Measurements from ENCODE around the gene PLCB4.
A peak's percentile ranks its signal among the peaks of the same experiment; 100 is the strongest.

Gene PLCB4

DNA sequence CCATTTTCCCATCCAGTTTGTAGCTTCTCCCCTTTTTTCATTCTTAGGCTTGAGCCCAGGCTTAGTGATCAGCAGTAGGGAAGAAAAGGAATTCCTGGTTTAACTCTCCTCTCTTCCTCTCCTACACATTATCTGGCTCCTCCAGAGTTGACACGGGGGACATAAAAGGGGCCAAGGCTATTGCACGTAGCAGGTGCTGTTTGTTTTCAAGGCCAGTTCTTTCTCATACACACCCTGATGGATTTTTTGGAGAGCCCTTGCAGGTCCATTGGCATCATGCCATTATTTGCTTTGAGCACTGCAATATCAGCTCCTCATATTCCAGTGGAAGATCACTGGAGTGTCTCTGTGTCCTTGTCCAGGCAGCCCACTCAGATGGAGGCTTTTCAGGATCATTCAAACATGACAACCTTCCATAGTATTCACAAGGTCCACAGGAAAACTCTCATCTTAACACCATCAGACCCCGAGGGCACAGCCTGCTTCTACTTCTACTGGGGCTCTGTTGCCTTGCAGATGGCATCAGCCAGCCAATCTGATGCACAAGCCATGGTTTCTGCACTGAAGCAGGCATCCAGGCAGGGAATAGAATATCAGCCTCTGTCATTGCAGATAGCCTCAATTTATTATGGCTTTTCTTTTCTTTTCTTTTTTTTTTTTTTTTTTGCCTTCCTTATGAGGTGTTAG is 18.8 kb downstream of the PLCB4 start:
- Histone ChIP-seq H3K4me3 (ENCODE audit: low read depth, low read length) (no peak overlapping the region), H3K9me3 (ENCODE audit: control insufficient read depth, insufficient read depth, low read depth, low read length) (no peaks in the 10 kb centered on the region), H3K4me1 (ENCODE audit: control insufficient read depth, insufficient read depth, low read length) (peaks cover 9% of the 10 kb centered on the region), H3K36me3 (ENCODE audit: control insufficient read depth in 2 of 2, insufficient read depth in 1 of 2, low read length in 2 of 2) (no peaks in the 10 kb centered on the region), H3K27ac (ENCODE audit: extremely low read depth, low read depth, low read length) (no peak overlapping the region)
- TF ChIP-seq, protein P1, sequence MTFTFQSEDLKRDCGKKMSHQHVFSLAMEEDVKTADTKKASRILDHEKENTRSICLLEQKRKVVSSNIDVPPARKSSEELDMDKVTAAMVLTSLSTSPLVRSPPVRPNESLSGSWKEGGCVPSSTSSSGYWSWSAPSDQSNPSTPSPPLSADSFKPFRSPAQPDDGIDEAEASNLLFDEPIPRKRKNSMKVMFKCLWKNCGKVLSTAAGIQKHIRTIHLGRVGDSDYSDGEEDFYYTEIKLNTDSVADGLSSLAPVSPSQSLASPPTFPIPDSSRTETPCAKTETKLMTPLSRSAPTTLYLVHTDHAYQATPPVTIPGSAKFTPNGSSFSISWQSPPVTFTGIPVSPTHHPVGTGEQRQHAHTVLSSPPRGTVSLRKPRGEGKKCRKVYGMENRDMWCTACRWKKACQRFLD (tag by site-specific recombination; IDR thresholded peaks at IDR 0.05), result no peak
- ChIA-PET CTCF (no interaction called here), POLR2A (no interaction called here)

DNA sequence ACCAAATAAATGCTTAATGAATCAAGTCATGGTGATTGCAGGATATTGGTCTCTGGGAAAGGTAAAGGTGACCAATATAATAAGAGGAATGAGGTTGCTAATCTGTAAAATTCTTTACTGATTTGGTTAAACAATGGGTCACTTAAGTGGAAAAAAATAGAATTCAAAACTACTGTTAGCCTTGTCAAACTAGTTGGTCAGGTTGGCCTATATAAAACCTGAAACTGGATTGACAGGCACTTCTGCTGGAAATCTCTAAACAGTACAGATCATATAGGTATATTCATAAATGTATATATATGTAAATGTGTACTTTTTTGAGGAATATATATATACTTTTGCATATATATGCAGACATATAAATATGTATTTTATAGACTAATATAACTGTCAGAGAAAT is 19.7 kb downstream of the PLCB4 start:
- no peak overlapping the region for H3K27ac ChIP-seq (ENCODE audit: extremely low read depth, low read depth, low read length)
- no peak overlapping the region for H3K4me3 ChIP-seq (ENCODE audit: low read depth, low read length)
- H3K4me1 ChIP-seq (ENCODE audit: control insufficient read depth, insufficient read depth, low read length), result peaks cover 8% of the 10 kb centered on the region
- no peaks in the 10 kb centered on the region for H3K9me3 ChIP-seq (ENCODE audit: control insufficient read depth, insufficient read depth, low read depth, low read length)
- TF ChIP-seq PRDM1 (tag by site-specific recombination; IDR thresholded peaks at IDR 0.05) (no peak), ZNF707 (tag by site-specific recombination; IDR thresholded peaks at IDR 0.05) (no peak)
- TF ChIP-seq, protein P2, sequence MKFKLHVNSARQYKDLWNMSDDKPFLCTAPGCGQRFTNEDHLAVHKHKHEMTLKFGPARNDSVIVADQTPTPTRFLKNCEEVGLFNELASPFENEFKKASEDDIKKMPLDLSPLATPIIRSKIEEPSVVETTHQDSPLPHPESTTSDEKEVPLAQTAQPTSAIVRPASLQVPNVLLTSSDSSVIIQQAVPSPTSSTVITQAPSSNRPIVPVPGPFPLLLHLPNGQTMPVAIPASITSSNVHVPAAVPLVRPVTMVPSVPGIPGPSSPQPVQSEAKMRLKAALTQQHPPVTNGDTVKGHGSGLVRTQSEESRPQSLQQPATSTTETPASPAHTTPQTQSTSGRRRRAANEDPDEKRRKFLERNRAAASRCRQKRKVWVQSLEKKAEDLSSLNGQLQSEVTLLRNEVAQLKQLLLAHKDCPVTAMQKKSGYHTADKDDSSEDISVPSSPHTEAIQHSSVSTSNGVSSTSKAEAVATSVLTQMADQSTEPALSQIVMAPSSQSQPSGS (tag by site-specific recombination; IDR thresholded peaks at IDR 0.05; ENCODE audit: low read depth), result 0 out of 2 replicates have a peak, but pooled peaks have one; percentile 22
- CTCF ChIA-PET, result no interaction called here
- POLR2A ChIA-PET, result no interaction called here
- H3K36me3 ChIP-seq (ENCODE audit: control insufficient read depth in 2 of 2, insufficient read depth in 1 of 2, low read length in 2 of 2), result no peaks in the 10 kb centered on the region

DNA sequence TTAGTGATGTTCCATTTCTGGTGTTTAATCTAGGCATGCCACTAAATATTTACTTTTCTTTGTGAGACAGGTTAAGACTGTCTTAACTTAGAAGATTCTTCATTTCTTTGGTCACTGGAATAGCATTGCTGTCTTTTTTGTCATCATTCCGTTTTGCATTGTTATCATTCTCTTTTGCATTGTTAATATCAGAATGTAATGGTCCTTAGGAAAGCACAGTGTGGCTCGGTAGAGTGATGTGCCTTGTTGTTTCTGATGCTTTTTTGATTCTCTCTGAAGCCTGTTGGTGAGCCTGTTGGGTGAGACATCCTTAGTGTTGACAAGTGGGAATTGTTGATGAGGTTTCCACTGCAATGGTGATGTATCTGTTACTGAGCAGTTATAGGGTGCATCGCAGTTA is 23.2 kb downstream of the PLCB4 start:
- H3K9me3 ChIP-seq (ENCODE audit: control insufficient read depth, insufficient read depth, low read depth, low read length), result no peaks in the 10 kb centered on the region
- H3K4me3 ChIP-seq (ENCODE audit: low read depth, low read length), result no peak overlapping the region
- no peak for TF ChIP-seq TCF7L2 (IDR thresholded peaks at IDR 0.05; ENCODE audit: borderline replicate concordance, low read depth, low read length)
- TF ChIP-seq KLF1 (tag by site-specific recombination; IDR thresholded peaks at IDR 0.05), result no peak
- CTCF ChIA-PET, result interaction anchor here (0.7 to 1.7 kb wide), 3 partner anchors 17 to 301 kb away, joined by 3 to 5 read pairs (median 3); no protein-coding TSS in a partner anchor
- no peak overlapping the region for H3K27ac ChIP-seq (ENCODE audit: extremely low read depth, low read depth, low read length)
- POLR2A ChIA-PET, result interaction anchor here (1.0 kb wide), 1 partner anchor 24 kb away, joined by 3 read pairs; the partner anchor contains the start of gene PLCB4
- H3K4me1 ChIP-seq (ENCODE audit: control insufficient read depth, insufficient read depth, low read length), result peaks cover 3% of the 10 kb centered on the region; the same call in 1 of the 2 replicates
- H3K36me3 ChIP-seq (ENCODE audit: control insufficient read depth in 2 of 2, insufficient read depth in 1 of 2, low read length in 2 of 2), result no peaks in the 10 kb centered on the region

DNA sequence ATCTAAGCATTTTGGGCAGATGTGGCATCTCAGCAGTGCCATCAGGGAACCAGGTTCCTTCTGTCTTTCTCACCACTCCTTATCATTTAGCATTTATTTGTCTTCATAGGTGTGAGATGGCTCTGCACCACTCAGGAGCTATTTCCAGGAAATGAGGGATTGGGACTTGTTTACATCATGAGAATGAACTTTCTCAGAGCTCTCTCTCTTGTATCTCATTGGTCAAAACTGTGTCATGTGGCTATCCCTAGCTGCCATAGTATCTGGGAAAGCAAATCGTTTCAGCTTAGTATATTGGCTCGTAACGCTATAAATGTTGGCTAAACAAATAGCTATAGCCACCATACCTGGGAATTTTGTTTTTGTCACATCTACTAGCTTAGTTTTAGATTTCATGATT is 23.8 kb downstream of the PLCB4 start:
- CTCF ChIA-PET, result interaction anchor here (0.7 to 1.7 kb wide), 3 partner anchors 18 to 301 kb away, joined by 3 to 5 read pairs (median 3); no protein-coding TSS in a partner anchor
- TF ChIP-seq, protein P3, sequence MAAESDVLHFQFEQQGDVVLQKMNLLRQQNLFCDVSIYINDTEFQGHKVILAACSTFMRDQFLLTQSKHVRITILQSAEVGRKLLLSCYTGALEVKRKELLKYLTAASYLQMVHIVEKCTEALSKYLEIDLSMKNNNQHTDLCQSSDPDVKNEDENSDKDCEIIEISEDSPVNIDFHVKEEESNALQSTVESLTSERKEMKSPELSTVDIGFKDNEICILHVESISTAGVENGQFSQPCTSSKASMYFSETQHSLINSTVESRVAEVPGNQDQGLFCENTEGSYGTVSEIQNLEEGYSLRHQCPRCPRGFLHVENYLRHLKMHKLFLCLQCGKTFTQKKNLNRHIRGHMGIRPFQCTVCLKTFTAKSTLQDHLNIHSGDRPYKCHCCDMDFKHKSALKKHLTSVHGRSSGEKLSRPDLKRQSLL (tag by site-specific recombination; IDR thresholded peaks at IDR 0.05), result no peak
- TF ChIP-seq, protein P4, sequence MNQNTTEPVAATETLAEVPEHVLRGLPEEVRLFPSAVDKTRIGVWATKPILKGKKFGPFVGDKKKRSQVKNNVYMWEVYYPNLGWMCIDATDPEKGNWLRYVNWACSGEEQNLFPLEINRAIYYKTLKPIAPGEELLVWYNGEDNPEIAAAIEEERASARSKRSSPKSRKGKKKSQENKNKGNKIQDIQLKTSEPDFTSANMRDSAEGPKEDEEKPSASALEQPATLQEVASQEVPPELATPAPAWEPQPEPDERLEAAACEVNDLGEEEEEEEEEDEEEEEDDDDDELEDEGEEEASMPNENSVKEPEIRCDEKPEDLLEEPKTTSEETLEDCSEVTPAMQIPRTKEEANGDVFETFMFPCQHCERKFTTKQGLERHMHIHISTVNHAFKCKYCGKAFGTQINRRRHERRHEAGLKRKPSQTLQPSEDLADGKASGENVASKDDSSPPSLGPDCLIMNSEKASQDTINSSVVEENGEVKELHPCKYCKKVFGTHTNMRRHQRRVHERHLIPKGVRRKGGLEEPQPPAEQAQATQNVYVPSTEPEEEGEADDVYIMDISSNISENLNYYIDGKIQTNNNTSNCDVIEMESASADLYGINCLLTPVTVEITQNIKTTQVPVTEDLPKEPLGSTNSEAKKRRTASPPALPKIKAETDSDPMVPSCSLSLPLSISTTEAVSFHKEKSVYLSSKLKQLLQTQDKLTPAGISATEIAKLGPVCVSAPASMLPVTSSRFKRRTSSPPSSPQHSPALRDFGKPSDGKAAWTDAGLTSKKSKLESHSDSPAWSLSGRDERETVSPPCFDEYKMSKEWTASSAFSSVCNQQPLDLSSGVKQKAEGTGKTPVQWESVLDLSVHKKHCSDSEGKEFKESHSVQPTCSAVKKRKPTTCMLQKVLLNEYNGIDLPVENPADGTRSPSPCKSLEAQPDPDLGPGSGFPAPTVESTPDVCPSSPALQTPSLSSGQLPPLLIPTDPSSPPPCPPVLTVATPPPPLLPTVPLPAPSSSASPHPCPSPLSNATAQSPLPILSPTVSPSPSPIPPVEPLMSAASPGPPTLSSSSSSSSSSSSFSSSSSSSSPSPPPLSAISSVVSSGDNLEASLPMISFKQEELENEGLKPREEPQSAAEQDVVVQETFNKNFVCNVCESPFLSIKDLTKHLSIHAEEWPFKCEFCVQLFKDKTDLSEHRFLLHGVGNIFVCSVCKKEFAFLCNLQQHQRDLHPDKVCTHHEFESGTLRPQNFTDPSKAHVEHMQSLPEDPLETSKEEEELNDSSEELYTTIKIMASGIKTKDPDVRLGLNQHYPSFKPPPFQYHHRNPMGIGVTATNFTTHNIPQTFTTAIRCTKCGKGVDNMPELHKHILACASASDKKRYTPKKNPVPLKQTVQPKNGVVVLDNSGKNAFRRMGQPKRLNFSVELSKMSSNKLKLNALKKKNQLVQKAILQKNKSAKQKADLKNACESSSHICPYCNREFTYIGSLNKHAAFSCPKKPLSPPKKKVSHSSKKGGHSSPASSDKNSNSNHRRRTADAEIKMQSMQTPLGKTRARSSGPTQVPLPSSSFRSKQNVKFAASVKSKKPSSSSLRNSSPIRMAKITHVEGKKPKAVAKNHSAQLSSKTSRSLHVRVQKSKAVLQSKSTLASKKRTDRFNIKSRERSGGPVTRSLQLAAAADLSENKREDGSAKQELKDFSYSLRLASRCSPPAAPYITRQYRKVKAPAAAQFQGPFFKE (tag by site-specific recombination; IDR thresholded peaks at IDR 0.05; ENCODE audit: borderline replicate concordance), result no peak
- TF ChIP-seq ZNF140 (tag by site-specific recombination; IDR thresholded peaks at IDR 0.05) (no peak), TRIM28 (IDR thresholded peaks at IDR 0.05; ENCODE audit: borderline replicate concordance, low read length) (no peak)
- POLR2A ChIA-PET, result interaction anchor here (1.0 kb wide), 1 partner anchor 24 kb away, joined by 3 read pairs; the partner anchor contains the start of gene PLCB4

More for the DNA sequence above, 23.8 kb downstream of the PLCB4 start:
- peaks cover 3% of the 10 kb centered on the region; the same call in 1 of the 2 replicates for H3K4me1 ChIP-seq (ENCODE audit: control insufficient read depth, insufficient read depth, low read length)
- no peaks in the 10 kb centered on the region for H3K9me3 ChIP-seq (ENCODE audit: control insufficient read depth, insufficient read depth, low read depth, low read length)
- H3K4me3 ChIP-seq (ENCODE audit: low read depth, low read length), result no peak overlapping the region
- no peak overlapping the region for H3K27ac ChIP-seq (ENCODE audit: extremely low read depth, low read depth, low read length)
- H3K36me3 ChIP-seq (ENCODE audit: control insufficient read depth in 2 of 2, insufficient read depth in 1 of 2, low read length in 2 of 2), result no peaks in the 10 kb centered on the region

Data from HEK293 (cell line).